ENCODE results near the gene SUPT5H.
A peak's percentile ranks its signal among the peaks of the same experiment; 100 is the strongest.

The SUPT5H gene

GRCh38 chr19:39411081-39411831, 34.1 kb upstream of the SUPT5H start:
- peak overlapping the region; percentile 17; the same call in 1 of the 2 replicates for H3K4me3 ChIP-seq (ENCODE audit: low read length)
- H3K4me2 ChIP-seq (ENCODE audit: low read depth, low read length) = peak overlapping the region; percentile 47
- H3K27ac ChIP-seq (ENCODE audit: low read length) = peak overlapping the region; percentile 100; the same call in 1 of the 2 replicates
- H3F3A ChIP-seq (ENCODE audit: insufficient read depth, low read length) = peaks cover 52% of the 10 kb centered on the region
- H3K27me3 ChIP-seq (replicated peaks; ENCODE audit: insufficient read depth, low read length) = no peaks in the 10 kb centered on the region
- peak overlapping the region; percentile 99; the same call in 1 of the 2 replicates for H3K9ac ChIP-seq (ENCODE audit: low read length)
- peaks cover 24% of the 10 kb centered on the region for H3K79me2 ChIP-seq (ENCODE audit: low read length)
- no peaks in the 10 kb centered on the region for H3K9me3 ChIP-seq (replicated peaks; ENCODE audit: insufficient read depth, low read length)
- TF ChIP-seq CTCF (IDR thresholded peaks at IDR 0.05; ENCODE audit: low read length) (no peak), EZH2phosphoT487 (IDR thresholded peaks at IDR 0.05; ENCODE audit: low read length) (no peak), EZH2 (optimal IDR thresholded peaks at IDR 0.05; ENCODE audit: low read depth, low read length) (no peak)
- peaks cover 20% of the 10 kb centered on the region; the same call in 1 of the 2 replicates for H4K20me1 ChIP-seq (ENCODE audit: insufficient read depth, low read length)
- DNase-seq = peak; percentile 27
- no peaks in the 10 kb centered on the region for H3K9me2 ChIP-seq (replicated peaks; ENCODE audit: insufficient read depth, low read length)
- H2AFZ ChIP-seq (ENCODE audit: low read length) = no peak overlapping the region
- H3K36me3 ChIP-seq (replicated peaks; ENCODE audit: insufficient read depth, low read length) = peaks cover 12% of the 10 kb centered on the region; the same call in 1 of the 2 replicates
- H3K4me1 ChIP-seq (ENCODE audit: low read length) = peaks cover 15% of the 10 kb centered on the region

DNA sequence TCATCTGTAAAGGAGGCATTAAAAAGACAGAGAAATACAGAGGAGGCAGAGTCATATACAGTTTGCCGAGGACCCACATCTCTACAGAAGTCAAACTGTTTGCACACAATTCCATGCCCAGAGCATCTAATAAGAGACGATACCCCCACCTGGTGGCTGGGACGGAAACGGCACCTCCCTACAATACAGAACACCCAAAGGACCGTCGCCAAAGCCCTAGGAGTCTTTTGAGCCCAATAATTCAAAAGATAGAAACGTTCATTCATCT, 33.6 kb upstream of the SUPT5H start:
- H3K4me2 ChIP-seq (ENCODE audit: low read depth, low read length) = peak overlapping the region; percentile 47
- H4K20me1 ChIP-seq (ENCODE audit: insufficient read depth, low read length) = peaks cover 20% of the 10 kb centered on the region; the same call in 1 of the 2 replicates
- peaks cover 22% of the 10 kb centered on the region for H3K79me2 ChIP-seq (ENCODE audit: low read length)
- peak; percentile 91 for DNase-seq
- TF ChIP-seq EZH2 (optimal IDR thresholded peaks at IDR 0.05; ENCODE audit: low read depth, low read length) (no peak), EZH2phosphoT487 (IDR thresholded peaks at IDR 0.05; ENCODE audit: low read length) (no peak), CTCF (IDR thresholded peaks at IDR 0.05; ENCODE audit: low read length) (peak; percentile 96)
- no peaks in the 10 kb centered on the region for H3K9me2 ChIP-seq (replicated peaks; ENCODE audit: insufficient read depth, low read length)
- peaks cover 12% of the 10 kb centered on the region; the same call in 1 of the 2 replicates for H3K36me3 ChIP-seq (replicated peaks; ENCODE audit: insufficient read depth, low read length)
- H3K4me3 ChIP-seq (ENCODE audit: low read length) = peak overlapping the region; percentile 17
- no peak overlapping the region for H2AFZ ChIP-seq (ENCODE audit: low read length)
- peak overlapping the region; percentile 100; the same call in 1 of the 2 replicates for H3K27ac ChIP-seq (ENCODE audit: low read length)
- peaks cover 49% of the 10 kb centered on the region for H3F3A ChIP-seq (ENCODE audit: insufficient read depth, low read length)
- H3K4me1 ChIP-seq (ENCODE audit: low read length) = peaks cover 15% of the 10 kb centered on the region
- peak overlapping the region; percentile 99; the same call in 1 of the 2 replicates for H3K9ac ChIP-seq (ENCODE audit: low read length)
- no peaks in the 10 kb centered on the region for H3K27me3 ChIP-seq (replicated peaks; ENCODE audit: insufficient read depth, low read length)
- H3K9me3 ChIP-seq (replicated peaks; ENCODE audit: insufficient read depth, low read length) = no peaks in the 10 kb centered on the region

DNA sequence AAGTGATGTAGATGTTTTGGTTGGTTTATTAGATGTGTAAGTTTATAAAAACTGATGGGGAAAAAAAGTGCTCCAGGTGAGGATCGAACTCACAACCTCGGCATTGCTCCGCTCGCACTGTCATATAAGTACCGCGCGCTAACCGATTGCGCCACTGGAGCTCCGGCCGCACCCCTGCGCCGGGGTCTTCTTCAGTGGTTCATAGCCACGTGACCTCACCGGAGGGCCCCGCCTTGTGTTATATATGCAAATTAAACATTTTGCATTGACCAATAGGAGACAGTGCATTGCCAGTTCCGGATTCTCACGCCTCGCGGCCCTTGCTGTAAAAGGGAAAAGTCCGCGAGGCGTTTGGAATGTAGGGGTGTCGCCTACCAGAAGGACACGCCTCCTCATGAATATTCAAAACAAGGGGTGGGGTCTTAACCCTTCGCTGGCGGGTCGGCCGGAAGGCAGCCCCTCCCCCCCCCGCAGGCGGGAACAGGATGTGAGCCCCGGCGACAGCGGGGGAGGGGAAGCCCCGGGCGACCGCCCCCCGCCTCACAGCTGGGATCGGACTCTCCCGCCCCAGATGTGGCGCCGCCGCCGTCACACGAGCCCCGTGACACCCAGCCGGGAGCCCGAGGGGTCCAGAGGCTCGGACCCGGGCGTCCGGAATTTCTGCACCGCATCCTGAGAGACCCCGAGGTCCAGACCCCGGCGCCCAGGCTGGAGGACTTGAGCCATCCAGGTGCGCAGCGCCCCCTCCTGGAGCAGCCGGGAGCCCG, 33.1 kb upstream of the SUPT5H start, which contains the start of gene PLEKHG2:
Gene PLEKHG2, plus strand, starts transcription at position 570 of the 767 bp plus-strand sequence. CDS start 1,418 bp downstream, outside the sequence.
- Histone ChIP-seq H3K27ac (ENCODE audit: low read length) (peak within 1 kb of the TSS; percentile 100; the same call in 1 of the 2 replicates), H3K4me1 (ENCODE audit: low read length) (peaks cover 15% of the 10 kb centered on the region)

More for the DNA sequence above, 33.1 kb upstream of the SUPT5H start, which contains the start of gene PLEKHG2:
- H3K4me2 ChIP-seq (ENCODE audit: low read depth, low read length) = peak within 1 kb of the TSS; percentile 97
- H3K9me3 ChIP-seq (replicated peaks; ENCODE audit: insufficient read depth, low read length) = no peaks in the 10 kb centered on the region
- peak within 1 kb of the TSS; percentile 84 for H2AFZ ChIP-seq (ENCODE audit: low read length)
- H3K27me3 ChIP-seq (replicated peaks; ENCODE audit: insufficient read depth, low read length) = no peaks in the 10 kb centered on the region
- H4K20me1 ChIP-seq (ENCODE audit: insufficient read depth, low read length) = peaks cover 16% of the 10 kb centered on the region; the same call in 1 of the 2 replicates
- peak; percentile 81; the same call in 1 of the 2 replicates for TF ChIP-seq CTCF (IDR thresholded peaks at IDR 0.05; ENCODE audit: low read length)
- TF ChIP-seq EZH2phosphoT487 (IDR thresholded peaks at IDR 0.05; ENCODE audit: low read length) = no peak
- H3K4me3 ChIP-seq (ENCODE audit: low read length) = peak within 1 kb of the TSS; percentile 79
- peak; percentile 99 for DNase-seq
- peaks cover 17% of the 10 kb centered on the region for H3K79me2 ChIP-seq (ENCODE audit: low read length)
- H3F3A ChIP-seq (ENCODE audit: insufficient read depth, low read length) = peaks cover 44% of the 10 kb centered on the region
- no peaks in the 10 kb centered on the region for H3K9me2 ChIP-seq (replicated peaks; ENCODE audit: insufficient read depth, low read length)
- H3K9ac ChIP-seq (ENCODE audit: low read length) = peak within 1 kb of the TSS; percentile 99
- H3K36me3 ChIP-seq (replicated peaks; ENCODE audit: insufficient read depth, low read length) = peaks cover 12% of the 10 kb centered on the region; the same call in 1 of the 2 replicates
